ENCODE results near the gene PLA2G2C.

Gene PLA2G2C

DNA sequence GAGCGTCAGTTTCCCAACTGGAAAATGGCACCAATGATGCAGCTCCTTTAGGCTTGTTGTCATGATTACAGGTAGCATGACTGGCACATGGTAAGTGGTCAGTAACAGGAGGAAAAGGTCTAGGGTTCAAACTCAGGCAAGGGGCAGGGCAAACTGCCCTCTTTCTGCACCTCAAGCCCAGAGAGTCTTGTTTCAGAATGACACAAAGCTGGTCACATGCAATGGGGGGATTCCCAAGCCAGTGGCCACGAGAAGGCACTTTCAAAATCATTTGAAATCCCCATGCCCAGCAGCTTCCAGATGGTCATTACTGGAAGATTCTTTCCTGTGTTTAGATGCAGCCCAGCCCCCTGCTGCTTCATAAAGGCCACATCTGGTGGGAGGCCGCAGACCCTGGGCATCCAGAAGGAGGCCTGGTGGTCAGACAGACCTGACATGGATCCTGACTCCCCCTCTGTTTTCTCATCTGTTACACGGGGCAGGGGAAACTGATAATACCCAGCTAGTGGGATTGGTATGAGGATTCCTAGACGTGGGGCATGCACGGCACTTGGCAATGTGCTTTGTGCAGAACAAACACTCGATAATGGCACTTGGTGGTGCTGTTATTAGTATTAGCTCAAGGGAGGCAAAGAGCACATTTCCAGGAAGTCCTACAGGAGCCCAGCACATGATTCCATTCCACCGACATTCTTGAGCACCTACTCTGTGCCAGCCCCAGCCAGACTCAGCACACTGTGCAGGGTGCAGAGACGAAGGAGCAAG is 60.1 kb downstream of the PLA2G2C start:
- DNase-seq: no peak

- DNase-seq: peak; percentile 9
These were observed 61.2 kb downstream of the PLA2G2C start for GRCh38 chr1:20125100-20125499.

DNA sequence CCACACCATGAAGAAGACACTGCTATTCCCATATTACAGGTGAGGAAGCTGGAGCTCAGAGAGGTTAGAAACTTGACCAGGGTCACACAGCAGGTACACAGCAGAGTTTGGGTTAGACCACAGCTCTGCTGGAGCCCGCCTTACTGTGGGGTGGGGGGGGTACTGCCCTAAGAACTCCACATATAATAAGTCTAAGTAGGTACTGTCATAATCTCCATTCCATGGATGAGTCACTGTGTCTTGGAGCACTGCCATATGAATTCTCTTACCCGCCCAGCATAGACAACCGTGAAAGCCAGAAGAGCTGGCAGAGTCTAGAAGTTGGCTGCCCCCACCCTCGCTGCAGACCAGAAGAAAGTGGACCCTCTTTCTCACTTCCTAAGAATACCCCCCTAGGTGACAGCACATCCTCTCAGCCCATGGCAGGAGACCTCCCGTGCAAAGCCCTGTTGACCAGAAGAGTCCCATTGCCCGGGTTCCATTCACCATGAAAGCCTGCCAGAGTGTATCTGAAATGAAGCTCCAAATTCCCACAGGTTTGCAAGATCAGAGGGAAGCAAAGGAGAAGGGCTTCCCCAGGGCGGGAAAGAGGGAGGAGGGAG is 61.8 kb downstream of the PLA2G2C start:
- peak; percentile 65 for DNase-seq

DNA sequence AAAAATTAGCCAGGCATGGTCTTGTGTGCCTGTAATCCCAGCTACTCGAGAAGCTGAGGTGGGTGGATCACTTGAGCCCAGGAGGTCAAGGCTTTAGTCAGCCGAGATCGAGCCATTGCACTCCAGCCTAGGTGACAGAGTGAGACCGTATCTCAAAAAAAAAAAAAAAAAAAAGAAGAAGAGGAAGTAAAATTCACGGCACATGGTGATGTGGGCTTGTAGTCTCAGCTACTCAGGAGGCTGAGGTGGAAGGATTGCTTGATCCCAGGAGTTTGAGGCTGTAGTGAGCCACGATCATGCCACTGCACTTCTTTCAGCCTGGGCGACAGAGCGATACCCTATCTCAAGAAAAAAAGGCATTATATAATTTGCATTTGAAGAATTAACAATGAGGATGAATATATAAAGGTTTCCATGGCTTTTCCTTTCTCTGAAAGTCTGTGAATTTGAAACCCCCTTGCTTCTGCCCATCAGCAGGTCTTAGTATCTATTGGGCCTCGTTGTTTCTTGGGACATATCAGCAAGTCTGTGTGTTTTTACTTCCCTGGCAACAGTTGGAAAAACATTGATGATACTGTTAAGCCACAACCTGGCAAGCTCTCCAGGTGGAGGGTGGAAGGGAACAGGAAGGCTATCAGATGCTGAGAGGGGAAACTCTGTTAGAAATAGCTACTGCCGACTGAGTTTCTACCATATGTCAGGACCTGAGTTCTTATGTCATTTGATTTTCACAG is 62.4 kb downstream of the PLA2G2C start:
- peak; percentile 67 for DNase-seq

- DNase-seq: no peak
These were observed 65.5 kb downstream of the PLA2G2C start for GRCh38 chr1:20120796-20121195.

GRCh38 chr1:20119347-20119746 is 67.0 kb downstream of the PLA2G2C start, which contains the start of gene PLA2G2D:
Gene PLA2G2D (minus strand): TSS chr1:20119536. CDS start chr1:20119498, 38 bp downstream.
- peak; percentile 67 for DNase-seq

DNA sequence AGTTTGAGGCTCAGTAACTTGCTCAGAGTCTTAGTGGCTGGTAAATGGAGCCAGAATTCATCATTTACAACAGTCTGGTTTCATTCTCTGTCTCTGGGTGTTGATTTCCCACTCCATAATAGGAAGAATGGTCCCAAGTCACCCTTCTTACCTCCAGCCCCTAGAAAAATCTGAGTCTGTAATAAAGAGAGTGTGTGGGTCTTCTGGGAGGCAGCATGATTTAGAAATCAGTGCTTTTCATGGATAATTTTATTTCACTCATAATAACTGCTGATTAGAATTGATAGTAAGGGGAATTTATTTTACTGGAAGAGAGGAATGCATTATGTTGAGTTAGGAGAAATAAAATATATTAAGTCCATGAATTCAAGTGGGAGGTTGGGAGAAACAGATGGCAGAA is 69.1 kb downstream of the PLA2G2C start:
- no peak for DNase-seq

DNA sequence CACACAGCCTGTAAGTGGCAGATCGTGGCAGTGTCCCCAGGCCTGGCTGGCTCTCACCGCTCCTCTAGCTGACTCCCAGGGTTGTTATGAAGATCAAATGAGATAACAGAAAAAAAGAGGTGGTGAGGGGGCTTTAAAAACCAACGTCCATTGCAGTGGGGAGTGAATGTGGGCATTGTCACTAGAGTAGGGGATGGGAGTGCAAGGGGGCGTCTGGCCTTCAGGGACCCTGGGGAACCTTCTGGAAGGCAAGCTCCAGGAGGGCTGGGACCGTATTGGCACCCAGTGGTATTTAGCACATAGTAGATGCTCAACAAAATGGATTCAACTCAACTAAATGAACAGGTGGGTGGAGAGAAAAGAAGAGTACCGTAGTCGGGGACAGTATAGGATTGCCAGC is 70.4 kb downstream of the PLA2G2C start:
- DNase-seq: no peak

- DNase-seq: no peak
These were observed 70.8 kb downstream of the PLA2G2C start for GRCh38 chr1:20115479-20115878.

- DNase-seq: no peak
These were observed 72.2 kb downstream of the PLA2G2C start for GRCh38 chr1:20114021-20114648.
